Brain microvascular endothelial cell (primary cell): Measurements from ENCODE around the gene IL15.

ENCODE experiments used
- DNase-seq: peaks from one replicate; pipeline ENCODE4 v3.0.0-alpha.2; 2020
- H3K27ac ChIP-seq: fragments of 250-450 bp; sonication (Bioruptor Pico); 2 replicates; pipeline ENCODE4 v1.5.1; 2020; ENCODE audit warnings: mild to moderate bottlenecking, moderate library complexity
- H3K27me3 ChIP-seq: fragments of 250-450 bp; sonication (Bioruptor Pico); replicated peaks from 2 replicates; pipeline ENCODE4 v1.5.1; 2020; ENCODE audit warnings: mild to moderate bottlenecking
- H3K36me3 ChIP-seq: fragments of 250-450 bp; sonication (Bioruptor Pico); replicated peaks from 2 replicates; pipeline ENCODE4 v1.5.1; 2020; ENCODE audit warnings: mild to moderate bottlenecking
- H3K4me3 ChIP-seq: 2 replicates; pipeline ENCODE4 v1.5.1; 2011; ENCODE audit warnings: low read depth, mild to moderate bottlenecking, control low read depth, low read length, moderate library complexity
- in situ Hi-C: cut with HindIII; loops from 2 replicates; pipeline ENCODE4 v1.10.0; 2017; ENCODE audit warnings: low sequenced_read_pairs, low pct_ligation_motif_present
- TF ChIP-seq, protein P1 (sequence below): IDR thresholded peaks from 2 replicates; pipeline ENCODE4 v1.5.1; 2011; ENCODE audit warnings: low read depth, mild to moderate bottlenecking, moderate library complexity, low read length, control low read depth, inconsistent platforms; ENCODE audit errors: missing control alignments

Gene IL15

DNA sequence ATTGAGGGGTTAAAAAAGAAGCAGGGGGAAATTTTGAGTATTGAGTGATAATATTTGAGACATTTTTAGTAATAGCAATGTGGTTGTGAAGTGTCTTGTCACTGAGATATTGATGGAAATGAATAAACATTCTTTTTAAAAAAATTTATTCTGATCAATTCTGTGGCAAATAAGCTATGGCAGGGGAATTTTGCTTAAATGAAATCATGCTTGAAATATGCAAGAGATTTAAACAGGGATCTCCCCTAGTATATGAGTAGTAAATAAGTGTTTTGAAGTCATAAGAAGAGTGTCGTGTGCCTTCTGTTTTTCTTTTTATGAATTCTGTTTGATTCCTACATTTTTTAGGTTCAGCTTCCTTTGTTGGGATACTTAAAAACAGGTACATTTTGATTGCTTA, 23.2 kb downstream of the IL15 start:
- no peak overlapping the region for H3K4me3 ChIP-seq
- H3K27ac ChIP-seq, result no peak overlapping the region
- no peak for DNase-seq
- H3K36me3 ChIP-seq, result no peaks in the 10 kb centered on the region
- in situ Hi-C loops, result no loop called here
- TF ChIP-seq, protein P1, sequence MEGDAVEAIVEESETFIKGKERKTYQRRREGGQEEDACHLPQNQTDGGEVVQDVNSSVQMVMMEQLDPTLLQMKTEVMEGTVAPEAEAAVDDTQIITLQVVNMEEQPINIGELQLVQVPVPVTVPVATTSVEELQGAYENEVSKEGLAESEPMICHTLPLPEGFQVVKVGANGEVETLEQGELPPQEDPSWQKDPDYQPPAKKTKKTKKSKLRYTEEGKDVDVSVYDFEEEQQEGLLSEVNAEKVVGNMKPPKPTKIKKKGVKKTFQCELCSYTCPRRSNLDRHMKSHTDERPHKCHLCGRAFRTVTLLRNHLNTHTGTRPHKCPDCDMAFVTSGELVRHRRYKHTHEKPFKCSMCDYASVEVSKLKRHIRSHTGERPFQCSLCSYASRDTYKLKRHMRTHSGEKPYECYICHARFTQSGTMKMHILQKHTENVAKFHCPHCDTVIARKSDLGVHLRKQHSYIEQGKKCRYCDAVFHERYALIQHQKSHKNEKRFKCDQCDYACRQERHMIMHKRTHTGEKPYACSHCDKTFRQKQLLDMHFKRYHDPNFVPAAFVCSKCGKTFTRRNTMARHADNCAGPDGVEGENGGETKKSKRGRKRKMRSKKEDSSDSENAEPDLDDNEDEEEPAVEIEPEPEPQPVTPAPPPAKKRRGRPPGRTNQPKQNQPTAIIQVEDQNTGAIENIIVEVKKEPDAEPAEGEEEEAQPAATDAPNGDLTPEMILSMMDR, result no peak
- no peaks in the 10 kb centered on the region for H3K27me3 ChIP-seq

DNA sequence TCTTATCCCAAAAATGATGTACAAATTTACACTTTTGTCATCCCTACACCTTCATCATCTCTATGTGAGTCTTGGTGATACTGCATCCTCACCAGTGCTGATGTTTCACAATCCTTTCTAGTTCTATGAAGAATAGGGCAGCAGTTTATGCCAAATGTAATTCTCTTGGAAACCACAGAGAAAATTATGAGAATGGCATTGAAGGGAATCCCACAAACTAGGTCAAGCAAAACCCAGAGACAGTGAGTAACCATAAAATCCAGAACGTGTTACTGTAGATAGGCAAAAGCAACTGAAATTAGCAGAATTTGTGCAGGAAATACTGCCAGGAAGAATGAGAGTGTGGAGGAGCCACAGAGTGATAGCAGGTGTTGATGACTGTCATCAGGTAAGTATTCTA, 24.5 kb downstream of the IL15 start:
- in situ Hi-C loops, result no loop called here
- Histone ChIP-seq H3K27me3 (no peaks in the 10 kb centered on the region), H3K36me3 (no peaks in the 10 kb centered on the region), H3K27ac (no peak overlapping the region), H3K4me3 (no peak overlapping the region)
- TF ChIP-seq, protein P1, result no peak
- DNase-seq, result no peak

DNA sequence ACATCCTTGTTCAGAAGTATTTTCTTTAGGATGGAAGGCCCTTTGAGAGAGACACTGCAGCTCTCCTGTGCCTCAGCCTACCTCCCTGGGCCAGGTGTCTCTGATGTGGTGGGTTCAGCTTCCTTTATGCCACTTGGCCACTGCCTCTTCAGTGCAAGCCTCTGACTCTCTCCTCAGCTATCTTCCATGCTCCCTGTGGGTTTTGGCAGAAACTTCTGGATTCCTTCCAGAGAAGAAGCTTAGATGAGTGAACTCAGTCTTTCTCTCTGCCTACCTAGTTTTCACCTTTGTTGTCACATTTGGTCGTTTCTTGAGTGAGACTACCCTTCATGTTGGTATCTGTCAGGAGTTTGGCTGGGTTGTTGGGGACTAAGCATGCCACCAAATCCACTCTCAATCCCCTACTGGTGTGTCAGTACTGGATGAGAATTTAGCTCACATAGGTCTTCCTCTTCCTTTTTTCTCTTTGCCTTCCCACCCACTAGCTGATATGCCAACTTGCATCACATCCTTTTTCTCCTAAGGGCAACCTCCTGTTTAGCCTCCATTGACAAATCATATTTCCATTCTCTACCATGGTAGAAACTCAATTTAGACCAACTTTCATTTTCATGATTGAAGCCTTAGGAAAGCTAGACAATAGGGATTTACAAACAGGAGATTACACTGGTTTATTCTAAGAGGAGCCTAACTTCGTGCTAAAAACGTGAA, 32.0 kb downstream of the IL15 start:
- Histone ChIP-seq H3K4me3 (no peak overlapping the region), H3K27me3 (no peaks in the 10 kb centered on the region), H3K27ac (no peak overlapping the region), H3K36me3 (no peaks in the 10 kb centered on the region)
- in situ Hi-C loops, result no loop called here
- no peak for DNase-seq
- TF ChIP-seq, protein P1, result no peak

DNA sequence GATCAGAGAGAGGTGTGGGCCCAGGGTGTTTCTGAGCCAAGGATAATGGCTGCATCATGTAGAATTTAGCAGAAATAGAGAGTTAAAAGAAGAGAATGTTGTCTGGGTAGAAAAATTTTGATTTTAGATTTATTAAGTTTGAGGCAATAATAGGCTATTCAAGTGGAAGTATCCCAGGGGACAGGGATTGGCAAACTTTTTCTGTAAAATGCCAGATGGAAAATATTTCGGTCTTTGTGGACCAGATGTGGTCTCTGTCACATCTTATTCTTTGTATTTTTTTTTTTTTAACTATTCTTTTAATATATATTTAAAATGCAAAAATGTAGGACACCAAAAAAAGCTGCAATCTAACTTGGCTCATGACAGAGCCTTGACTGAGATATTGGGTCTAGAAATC, 33.1 kb downstream of the IL15 start:
- no peak overlapping the region for H3K27ac ChIP-seq
- no peaks in the 10 kb centered on the region for H3K36me3 ChIP-seq
- H3K27me3 ChIP-seq, result no peaks in the 10 kb centered on the region
- in situ Hi-C loops, result no loop called here
- TF ChIP-seq, protein P1, result no peak
- H3K4me3 ChIP-seq, result no peak overlapping the region
- DNase-seq, result no peak

DNA sequence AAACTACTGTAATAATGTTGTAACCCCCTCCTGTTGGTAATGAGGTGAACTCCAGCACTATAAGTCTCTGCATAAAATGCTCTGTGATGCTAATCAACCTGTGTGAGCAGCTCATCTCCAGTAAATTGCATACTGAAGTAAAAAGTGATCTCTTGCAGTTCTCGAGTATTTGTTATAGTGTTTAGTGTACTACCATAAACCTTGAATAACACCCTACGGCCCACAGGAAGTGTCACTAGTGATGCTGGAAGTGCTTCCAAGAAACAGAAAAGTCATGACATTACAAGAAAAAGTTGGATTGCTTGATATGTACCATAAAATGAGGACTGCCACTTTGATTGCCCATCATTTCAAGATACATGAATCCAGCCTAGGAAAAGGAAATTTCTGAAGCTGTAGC, 39.0 kb downstream of the IL15 start:
- DNase-seq, result no peak
- TF ChIP-seq, protein P1, result no peak
- Histone ChIP-seq H3K27ac (no peak overlapping the region), H3K27me3 (no peaks in the 10 kb centered on the region), H3K4me3 (no peak overlapping the region), H3K36me3 (no peaks in the 10 kb centered on the region)
- in situ Hi-C loops, result no loop called here
